Dedifferentiated amniotic fluid mesenchymal stem cell (primary cell): ENCODE data around the gene PDGFD.
A peak's percentile ranks its signal among the peaks of the same experiment; 100 is the strongest.

Experiments
- DNase-seq: peaks from one replicate; pipeline ENCODE4 v3.0.0-alpha.2; 2016; ENCODE audit errors: extremely low spot score

The PDGFD gene

GRCh38 chr11:104145062-104145461, 18.9 kb downstream of the PDGFD start:
- DNase-seq: no peak

GRCh38 chr11:104142698-104143097, 21.2 kb downstream of the PDGFD start:
- no peak for DNase-seq

GRCh38 chr11:104136861-104137260, 27.1 kb downstream of the PDGFD start:
- no peak for DNase-seq

- DNase-seq: peak; percentile 47
Measured at GRCh38 chr11:104134745-104135144, 29.2 kb downstream of the PDGFD start.

GRCh38 chr11:104130161-104130560, 33.8 kb downstream of the PDGFD start:
- no peak for DNase-seq

GRCh38 chr11:104129145-104129544, 34.8 kb downstream of the PDGFD start:
- no peak for DNase-seq

- no peak for DNase-seq
Measured at GRCh38 chr11:104127828-104128227, 36.1 kb downstream of the PDGFD start.

- DNase-seq: no peak
Measured at GRCh38 chr11:104126464-104126863, 37.5 kb downstream of the PDGFD start.

GRCh38 chr11:104124979-104125378, 39.0 kb downstream of the PDGFD start:
- DNase-seq: no peak

GRCh38 chr11:104122836-104123235, 41.1 kb downstream of the PDGFD start:
- no peak for DNase-seq

- no peak for DNase-seq
Measured at GRCh38 chr11:104122011-104122635, 41.8 kb downstream of the PDGFD start.

- no peak for DNase-seq
Measured at GRCh38 chr11:104120493-104121137, 43.3 kb downstream of the PDGFD start.

GRCh38 chr11:104118105-104118744, 45.7 kb downstream of the PDGFD start:
- DNase-seq: no peak

GRCh38 chr11:104113541-104113940, 50.4 kb downstream of the PDGFD start:
- DNase-seq: no peak

GRCh38 chr11:104106136-104106754, 57.7 kb downstream of the PDGFD start:
- DNase-seq: peak; percentile 74

- DNase-seq: no peak
Measured at GRCh38 chr11:104105155-104105554, 58.8 kb downstream of the PDGFD start.

GRCh38 chr11:104104664-104105063, 59.3 kb downstream of the PDGFD start:
- no peak for DNase-seq

- DNase-seq: no peak
Measured at GRCh38 chr11:104104201-104104600, 59.7 kb downstream of the PDGFD start.

- no peak for DNase-seq
Measured at GRCh38 chr11:104098555-104098954, 65.4 kb downstream of the PDGFD start.

- DNase-seq: no peak
Measured at GRCh38 chr11:104098132-104098531, 65.8 kb downstream of the PDGFD start.

- no peak for DNase-seq
Measured at GRCh38 chr11:104096900-104097299, 67.0 kb downstream of the PDGFD start.

- no peak for DNase-seq
Measured at GRCh38 chr11:104095791-104096190, 68.2 kb downstream of the PDGFD start.

GRCh38 chr11:104094576-104094975, 69.4 kb downstream of the PDGFD start:
- DNase-seq: no peak
